Measurements from ENCODE around the gene BTG2. TPM values are rescaled to one million over a fixed set of nuclear protein-coding genes. Genes with fewer than 3 reads are reported as not detected.

Gene BTG2
- polyA plus RNA-seq, 2 of the 4 experiments (the other 2 are of a cell fraction): 7.2 to 16.4 TPM

- POLR2A ChIA-PET: no interaction called here
- ATAC-seq (no peak), FAIRE-seq (no peak), DNase-seq (ENCODE audit: low read depth in 1 of 2, low spot score in 1 of 2) (no peak)
- H3K9me3 ChIP-seq: no peaks in the 10 kb centered on the region
- CTCF ChIA-PET: interaction anchor here (0.6 to 23.4 kb wide), 5 partner anchors 8 to 138 kb away, joined by 3 to 510 read pairs (median 7); no protein-coding TSS in a partner anchor
- H3K27ac ChIP-seq: no peak overlapping the region
- 34% methylated on average over 2 of the region's 4 CpGs for WGBS (ENCODE audit: missing lambda C conversion rate)
- no peak overlapping the region for H3K4me3 ChIP-seq
- H3K4me1 ChIP-seq: no peaks in the 10 kb centered on the region
- H3K4me2 ChIP-seq: no peak overlapping the region
- TF ChIP-seq HDAC2 (IDR thresholded peaks at IDR 0.05): no peak
- no peak for TF ChIP-seq KDM1A (IDR thresholded peaks at IDR 0.05; ENCODE audit: low read depth)
- TF ChIP-seq TP53 (CRISPR knock-in tag; IDR thresholded peaks at IDR 0.05): no peak
- no peak for TF ChIP-seq ZC3H11A (IDR thresholded peaks at IDR 0.05)
- no peak for TF ChIP-seq MYC (IDR thresholded peaks at IDR 0.05; ENCODE audit: borderline replicate concordance, low read length)
- no peak for TF ChIP-seq JUN (IDR thresholded peaks at IDR 0.05)
- TF ChIP-seq PHF8 (IDR thresholded peaks at IDR 0.05; ENCODE audit: borderline replicate concordance, low read depth): no peak
- TF ChIP-seq ZNF302 (CRISPR knock-in tag; IDR thresholded peaks at IDR 0.05): no peak
- TF ChIP-seq TFCP2L1 (CRISPR knock-in tag; IDR thresholded peaks at IDR 0.05): no peak
- no peak for TF ChIP-seq PBX3 (IDR thresholded peaks at IDR 0.05)
- no peak for TF ChIP-seq GATA3 (IDR thresholded peaks at IDR 0.05; ENCODE audit: borderline replicate concordance)
- TF ChIP-seq HOXB5 (CRISPR knock-in tag; IDR thresholded peaks at IDR 0.05): no peak
- no peak for TF ChIP-seq RFX5 (IDR thresholded peaks at IDR 0.05)
- TF ChIP-seq EHMT2 (IDR thresholded peaks at IDR 0.05; ENCODE audit: low read depth): no peak
- no peak for TF ChIP-seq SMC3 (IDR thresholded peaks at IDR 0.05)
- no peak for TF ChIP-seq HMGXB4 (CRISPR knock-in tag; IDR thresholded peaks at IDR 0.05; ENCODE audit: borderline replicate concordance)
- no peak for TF ChIP-seq CHD2 (IDR thresholded peaks at IDR 0.05; ENCODE audit: low read length, partially characterized antibody)
- no peak for TF ChIP-seq CBX2 (IDR thresholded peaks at IDR 0.05; ENCODE audit: borderline replicate concordance, low read depth)
- no peak for TF ChIP-seq JUNB (IDR thresholded peaks at IDR 0.05)
- TF ChIP-seq SREBF2 (IDR thresholded peaks at IDR 0.05): no peak
These were observed 44.6 kb downstream of the BTG2 start for GRCh38 chr1:203349773-203350524.

GRCh38 chr1:203351037-203351625 is 45.8 kb downstream of the BTG2 start, which contains the start of gene FMOD:
Gene FMOD (minus strand): TSS chr1:203351122. CDS start chr1:203348270, 2,852 bp downstream.
- CTCF ChIA-PET: interaction anchor here (0.9 to 23.4 kb wide), 4 partner anchors 9 to 153 kb away, joined by 3 to 510 read pairs (median 115); no protein-coding TSS in a partner anchor
- no peak within 1 kb of the TSS for H3K27ac ChIP-seq
- no peak for DNase-seq (ENCODE audit: low read depth in 1 of 2, low spot score in 1 of 2)
- WGBS (ENCODE audit: missing lambda C conversion rate): 37% methylated on average over 16 of the region's 17 CpGs
- ATAC-seq: peak; percentile 62 to 74; a peak in 3 of 6 replicates
- no peak within 1 kb of the TSS for H3K4me3 ChIP-seq
- H3K9me3 ChIP-seq: no peaks in the 10 kb centered on the region
- H3K4me2 ChIP-seq: no peak within 1 kb of the TSS
- TF ChIP-seq GATA3 (IDR thresholded peaks at IDR 0.05; ENCODE audit: borderline replicate concordance) (no peak), RFX5 (IDR thresholded peaks at IDR 0.05) (no peak), HOXB5 (CRISPR knock-in tag; IDR thresholded peaks at IDR 0.05) (no peak), NR3C1 (IDR thresholded peaks at IDR 0.05) (no peak), ZSCAN20 (CRISPR knock-in tag; IDR thresholded peaks at IDR 0.05) (no peak), MAFK (IDR thresholded peaks at IDR 0.05; ENCODE audit: partially characterized antibody) (no peak), HMGXB4 (CRISPR knock-in tag; IDR thresholded peaks at IDR 0.05; ENCODE audit: borderline replicate concordance) (no peak), CHD4 (IDR thresholded peaks at IDR 0.05; ENCODE audit: borderline replicate concordance) (no peak), PBX3 (IDR thresholded peaks at IDR 0.05) (no peak), MAZ (IDR thresholded peaks at IDR 0.05; ENCODE audit: borderline replicate concordance, low read depth, low read length) (no peak), CBX8 (IDR thresholded peaks at IDR 0.05) (no peak), FOSL2 (IDR thresholded peaks at IDR 0.05) (no peak), FOSL2 (CRISPR knock-in tag; IDR thresholded peaks at IDR 0.05) (no peak), SMC3 (IDR thresholded peaks at IDR 0.05) (no peak), CHD2 (IDR thresholded peaks at IDR 0.05; ENCODE audit: low read length, partially characterized antibody) (no peak), MAX (IDR thresholded peaks at IDR 0.05) (no peak), POLR2AphosphoS2 (conservative IDR thresholded peaks at IDR 0.05; ENCODE audit: low read length) (no peak), JUNB (IDR thresholded peaks at IDR 0.05) (no peak), NPAS2 (CRISPR knock-in tag; IDR thresholded peaks at IDR 0.05; ENCODE audit: borderline replicate concordance) (no peak), ZNF302 (CRISPR knock-in tag; IDR thresholded peaks at IDR 0.05) (no peak)
- POLR2A ChIA-PET: no interaction called here
- H3K4me1 ChIP-seq: no peaks in the 10 kb centered on the region
- FAIRE-seq: no peak

All from A549 (cell line).